HuH-7 (cell line): Measurements from ENCODE around the gene GAL3ST3.
"Not testable (repeated sequence)": the region's sequence is repeated elsewhere in the genome, so short reads cannot be mapped to it uniquely, and the experiment has no call there.

Experiments
- DNase-seq: peaks from one replicate; pipeline ENCODE4 v3.0.0; 2011; ENCODE audit warnings: low spot score

The GAL3ST3 gene

DNA sequence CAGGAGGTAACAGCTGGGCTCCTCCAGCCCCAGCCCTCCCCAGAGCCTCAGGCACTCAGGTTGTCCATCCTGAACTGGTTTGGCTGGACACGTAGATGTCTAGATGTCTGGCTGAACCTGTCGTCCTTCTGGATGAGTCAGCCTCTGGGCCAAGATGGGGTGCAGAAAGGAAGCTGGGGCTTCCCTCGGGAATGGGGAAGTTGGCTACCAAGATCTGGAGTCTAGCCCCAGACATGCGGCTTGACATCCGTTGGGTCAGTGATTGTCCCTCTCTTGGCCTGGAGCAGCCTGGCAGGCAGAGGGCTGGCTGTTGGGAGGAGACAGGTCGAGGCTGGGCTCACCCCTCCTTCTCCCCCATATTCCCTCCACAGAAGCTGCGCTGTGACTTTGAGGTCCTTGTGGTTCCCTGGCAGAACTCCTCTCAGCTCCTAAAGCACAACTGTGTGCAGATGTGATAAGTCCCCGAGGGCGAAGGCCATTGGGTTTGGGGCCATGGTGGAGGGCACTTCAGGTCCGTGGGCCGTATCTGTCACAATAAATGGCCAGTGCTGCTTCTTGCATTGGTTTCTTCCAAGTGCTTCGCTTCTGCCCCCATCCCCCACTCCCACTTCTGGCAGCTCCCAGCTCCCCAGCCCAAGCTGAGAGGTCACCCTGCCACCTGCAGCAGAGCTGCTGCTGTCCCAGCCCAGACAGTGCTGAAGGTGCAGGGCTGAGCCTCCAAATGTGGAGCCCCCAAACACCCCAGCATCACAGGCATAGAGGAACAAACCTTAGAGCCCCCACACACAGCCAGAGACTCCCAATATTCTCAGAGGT, 35.8 kb downstream of the GAL3ST3 start:
- no peak for DNase-seq

DNA sequence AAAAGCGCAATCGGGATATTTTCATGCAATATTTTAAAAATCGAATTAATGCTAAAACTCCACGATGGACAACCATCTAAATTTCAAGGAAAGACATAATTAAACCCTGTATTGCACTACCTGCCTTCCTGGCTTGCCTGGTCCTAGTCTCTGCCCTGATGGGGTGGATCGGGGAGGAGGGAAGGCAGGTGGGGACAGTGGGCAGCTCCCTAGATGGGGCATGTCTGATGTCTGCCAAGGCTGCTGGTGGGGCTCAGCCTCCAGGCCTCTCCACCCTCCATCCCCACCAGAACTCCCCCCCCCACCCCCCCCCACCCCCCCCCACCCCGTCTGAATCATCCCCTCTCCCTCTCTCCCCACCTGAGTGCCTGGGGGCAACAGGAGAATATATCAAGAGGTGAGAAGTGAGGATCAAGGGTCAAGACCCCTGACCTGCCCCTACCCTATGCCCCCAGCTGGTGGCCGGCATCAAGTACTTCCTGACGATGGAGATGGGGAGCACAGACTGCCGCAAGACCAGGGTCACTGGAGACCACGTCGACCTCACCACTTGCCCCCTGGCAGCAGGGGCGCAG, 36.5 kb downstream of the GAL3ST3 start:
- no peak for DNase-seq

GRCh38 chr11:66011785-66012303, 37.1 kb downstream of the GAL3ST3 start, which contains the start of gene CST6:
Gene CST6, plus strand, starts transcription at chr11:66012008. Its CDS starts 37 bp downstream, at chr11:66012045.
- DNase-seq = no peak

DNA sequence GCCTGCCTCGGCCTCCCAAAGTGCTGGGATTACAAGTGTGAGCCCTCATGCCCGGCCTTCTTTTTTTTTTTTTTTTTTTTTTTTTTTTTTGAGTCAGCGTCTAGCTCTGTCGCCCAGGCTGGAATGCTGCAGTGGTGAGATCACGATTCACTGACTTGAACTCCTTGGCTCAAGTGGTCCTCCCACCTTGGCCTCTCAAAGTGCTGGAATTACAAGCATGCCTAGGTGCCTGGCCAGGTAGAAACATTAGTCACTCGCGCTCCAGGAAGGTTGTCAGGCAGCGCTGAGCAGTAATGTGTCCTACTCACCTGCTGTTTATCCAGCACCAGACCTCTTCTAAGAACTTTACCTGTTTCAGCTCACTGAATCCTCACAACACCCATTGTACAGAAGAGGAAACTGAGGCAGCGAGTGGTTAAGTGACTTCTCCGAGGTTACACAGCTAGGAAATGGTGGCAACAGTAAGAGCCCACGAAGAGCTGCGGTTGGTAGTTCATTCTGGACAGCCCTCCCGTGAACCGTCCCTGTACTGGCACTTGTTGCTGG, 37.6 kb downstream of the GAL3ST3 start:
- DNase-seq = no peak

DNA sequence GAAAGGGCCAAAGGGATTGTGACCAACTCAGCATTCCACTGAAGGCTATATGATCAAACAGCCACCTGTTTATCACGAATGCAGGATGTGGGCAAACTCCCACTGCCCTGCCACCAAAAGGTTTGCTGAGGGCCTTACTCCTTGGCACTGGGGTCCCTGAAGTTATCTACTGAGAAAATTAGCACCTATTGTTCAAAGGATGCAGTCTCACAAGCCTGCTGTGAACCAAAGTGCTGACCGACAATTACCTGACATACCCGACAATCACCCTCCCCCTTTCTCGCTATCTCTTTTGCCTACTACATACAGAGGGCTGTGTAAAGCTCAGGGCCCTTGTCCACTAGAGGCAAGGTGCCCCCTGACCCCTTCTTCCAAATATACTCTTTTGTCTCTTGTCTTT, 38.9 kb downstream of the GAL3ST3 start:
- not testable (repeated sequence) for DNase-seq

DNA sequence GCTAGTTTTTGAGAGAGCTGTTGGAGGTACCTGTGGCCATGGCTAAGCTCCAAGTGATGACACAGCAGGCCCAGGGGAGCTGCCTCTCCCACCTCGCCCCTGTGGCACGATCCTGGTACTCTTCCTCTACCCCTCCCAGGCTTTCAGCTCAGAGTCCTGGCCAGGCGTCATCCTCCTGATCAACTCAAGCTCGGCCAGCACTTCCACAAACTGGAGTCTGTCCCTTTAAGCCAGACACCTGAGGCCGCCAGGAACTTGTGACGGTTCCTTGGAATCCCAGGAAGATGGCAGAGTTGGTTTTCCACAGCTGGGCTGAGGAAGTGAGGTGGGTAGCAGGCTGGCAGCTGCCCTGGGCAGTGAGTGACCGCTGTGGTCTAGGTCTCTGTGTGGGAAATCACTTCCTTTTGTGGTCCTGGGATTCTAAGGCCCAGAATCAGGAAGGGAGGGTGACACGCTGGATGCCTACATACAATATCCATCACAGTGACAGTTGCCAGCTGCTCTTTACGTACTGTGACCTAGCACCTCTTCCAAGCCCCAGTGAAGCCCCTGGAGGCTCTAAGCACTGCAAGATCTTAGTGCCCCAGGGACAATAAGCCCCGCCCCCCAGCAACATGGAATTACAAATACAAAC, 40.4 kb downstream of the GAL3ST3 start:
- no peak for DNase-seq

DNA sequence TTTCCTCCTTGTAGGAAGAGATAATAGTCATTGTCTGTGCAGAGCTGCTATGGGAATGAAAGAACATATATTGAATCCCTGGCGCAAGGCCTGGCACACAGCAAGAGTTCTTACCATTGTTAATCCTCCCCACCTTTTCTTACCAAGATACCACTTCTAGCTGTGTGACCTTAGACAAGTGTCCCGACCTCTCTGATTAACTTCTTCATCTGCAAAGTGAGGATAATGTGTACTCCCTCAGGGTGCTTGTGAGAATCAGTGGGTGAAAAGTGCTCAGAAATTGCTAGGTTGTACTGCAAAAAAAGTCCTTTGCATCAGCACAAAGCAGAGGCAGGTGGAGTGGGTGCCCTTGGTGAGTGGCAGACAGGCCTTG, 40.9 kb downstream of the GAL3ST3 start:
- no peak for DNase-seq

DNA sequence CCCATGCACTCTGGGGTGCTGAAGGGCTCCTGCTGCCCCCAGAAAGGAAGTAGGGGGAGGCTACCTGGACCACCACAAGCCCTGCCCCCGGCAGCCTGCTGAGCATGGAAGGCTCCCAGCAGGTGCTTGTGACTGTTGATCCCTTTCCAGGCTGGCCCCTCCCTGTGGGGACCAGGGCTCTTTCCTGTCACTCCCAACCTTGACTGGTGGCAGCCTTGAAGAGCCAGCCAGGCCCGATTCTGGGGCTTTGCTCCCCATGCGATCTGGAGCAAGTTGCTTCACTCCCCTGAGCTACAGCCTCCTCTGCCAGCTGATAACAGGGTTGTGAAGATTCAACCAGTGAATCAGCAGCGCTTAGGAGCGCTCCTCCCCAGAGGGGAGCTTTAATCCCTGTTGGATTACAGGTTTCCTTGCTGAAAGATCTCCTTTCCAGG, 41.7 kb downstream of the GAL3ST3 start:
- DNase-seq = no peak

DNA sequence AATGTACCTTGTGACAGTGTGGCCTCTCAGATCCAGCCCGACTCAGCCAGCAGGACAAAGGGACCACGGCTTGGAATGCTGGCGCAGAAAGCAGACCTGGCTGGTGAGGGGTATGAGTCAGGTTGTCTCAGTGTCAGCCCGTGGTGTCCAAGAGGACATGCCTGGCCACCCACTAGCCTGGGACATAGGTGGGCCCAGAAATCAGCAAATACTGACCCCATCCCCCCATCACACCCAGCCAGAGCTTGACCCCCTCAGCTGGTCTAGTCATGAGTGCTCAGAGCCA, 42.1 kb downstream of the GAL3ST3 start:
- no peak for DNase-seq

DNA sequence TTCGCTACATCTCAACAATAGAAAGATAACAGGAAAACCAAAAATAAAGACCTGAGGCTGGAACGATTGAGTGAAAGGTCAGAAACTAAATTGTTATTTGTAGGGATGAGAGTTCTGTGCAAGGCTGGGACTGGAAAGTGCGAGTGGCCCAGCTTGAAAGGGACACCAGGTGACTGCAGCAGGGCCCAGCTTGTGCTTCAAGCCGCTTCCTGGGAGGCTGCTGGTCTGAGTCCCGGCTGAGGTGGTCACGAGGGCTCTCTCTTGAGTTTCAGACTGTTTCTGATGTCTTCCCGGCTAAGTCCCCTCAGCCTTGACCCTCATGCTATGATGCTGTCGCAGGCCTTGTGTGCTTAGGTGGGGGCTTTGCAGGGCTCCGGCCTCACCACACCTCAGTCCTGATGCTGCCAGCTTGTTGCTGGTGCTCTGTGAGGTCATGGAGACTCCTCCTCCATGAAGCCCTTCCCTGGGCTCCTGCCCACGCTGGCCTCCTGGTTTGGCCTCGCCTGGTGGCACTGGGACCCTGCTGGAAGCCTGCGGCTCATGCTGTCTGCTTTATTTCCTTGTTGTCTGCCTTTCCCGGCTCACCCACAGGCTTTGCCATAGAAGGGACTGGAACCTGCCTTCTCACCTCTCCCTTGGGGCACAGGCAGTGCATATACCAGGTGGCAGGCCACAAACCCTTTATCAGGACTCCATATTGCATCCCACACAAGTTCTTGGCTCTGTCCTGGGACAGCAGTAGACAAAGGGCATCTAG, 42.6 kb downstream of the GAL3ST3 start:
- DNase-seq = no peak

DNA sequence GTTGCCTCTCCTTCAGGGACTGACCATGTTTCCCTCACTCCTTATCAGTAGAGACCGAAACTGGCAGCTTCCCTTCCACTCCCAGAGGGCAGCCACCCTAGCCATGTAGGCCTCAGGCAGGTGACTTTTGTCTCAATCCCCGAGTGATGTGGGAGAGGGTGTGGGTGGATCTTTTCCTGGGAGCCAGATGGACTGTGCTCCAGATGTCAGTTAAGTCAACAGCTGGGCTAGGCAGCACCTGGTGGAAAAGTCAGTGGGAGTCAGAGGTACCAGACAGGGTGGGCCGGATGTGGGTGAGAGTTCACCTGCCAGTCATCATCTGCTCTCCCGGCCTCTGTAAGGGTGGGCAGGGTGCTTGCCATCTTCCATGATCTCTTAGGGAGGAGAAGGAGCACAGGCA, 44.8 kb downstream of the GAL3ST3 start:
- DNase-seq = no peak

GRCh38 chr11:66003291-66003690, 45.7 kb downstream of the GAL3ST3 start:
- DNase-seq = no peak

- DNase-seq = peak; percentile 55
Observed at GRCh38 chr11:66002648-66003225, 46.2 kb downstream of the GAL3ST3 start.

DNA sequence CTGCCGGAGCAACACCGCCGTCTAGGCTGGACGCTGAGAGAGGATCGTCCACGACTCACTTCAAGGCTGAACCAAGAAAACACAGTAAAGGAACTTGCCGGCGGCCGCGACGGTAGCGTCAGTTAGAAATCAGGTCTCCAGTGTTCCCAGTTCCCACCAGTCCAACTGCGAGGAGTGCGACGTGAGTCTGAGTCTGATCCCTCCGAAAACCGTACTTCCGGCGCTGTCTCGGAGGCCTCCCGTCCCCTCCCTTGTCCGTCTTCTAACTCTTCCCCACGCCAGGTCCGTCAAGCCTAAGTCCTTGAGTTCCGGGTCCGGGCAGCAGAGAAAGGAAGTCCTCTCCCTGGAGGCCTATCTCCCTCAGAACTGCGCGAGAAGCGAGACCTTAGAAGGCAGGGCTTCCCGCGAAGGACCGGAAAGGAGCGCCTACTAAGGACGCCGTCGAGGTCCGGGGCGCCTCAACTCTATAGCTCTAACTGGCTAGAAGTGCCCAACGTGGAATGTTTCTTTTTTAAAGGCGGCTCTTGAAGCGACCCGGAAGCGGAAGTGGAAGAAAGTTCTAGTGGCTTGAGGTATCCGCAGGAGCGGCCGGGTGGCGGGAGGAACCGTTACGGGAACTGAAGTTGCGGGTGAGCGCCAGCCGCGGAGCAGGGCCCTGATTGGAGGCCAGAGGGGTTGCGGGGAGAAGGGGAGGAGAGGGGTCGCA, 46.9 kb downstream of the GAL3ST3 start, which contains the start of the genes BANF1 and EIF1AD:
Gene BANF1, plus strand, starts transcription at position 562 of the 706 bp plus-strand sequence. CDS start 748 bp downstream, outside the sequence.
Gene EIF1AD, minus strand, starts transcription at position 216 of the 706 bp plus-strand sequence. CDS start 1,768 bp downstream, outside the sequence.
- DNase-seq = peak; percentile 77

DNA sequence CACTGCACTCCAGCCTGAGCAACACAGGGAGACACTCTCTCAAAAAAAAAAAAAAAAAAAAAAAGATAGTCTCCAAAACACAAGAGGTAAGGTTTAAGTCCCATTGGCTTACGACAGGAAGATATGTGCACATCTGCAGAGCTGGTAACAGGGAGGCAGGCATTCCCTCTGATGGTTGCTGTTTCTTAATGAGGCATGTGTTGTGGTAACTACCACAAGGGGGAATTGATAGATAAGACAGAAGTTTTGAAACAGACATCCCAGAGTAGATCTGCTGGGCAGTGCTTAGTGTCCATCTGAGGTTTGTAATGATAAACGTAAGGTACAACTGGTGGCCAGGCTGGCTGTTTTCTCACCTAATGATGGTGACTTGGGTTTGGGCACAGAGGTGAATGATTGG, 51.7 kb downstream of the GAL3ST3 start:
- no peak for DNase-seq

GRCh38 chr11:65992056-65992455, 56.9 kb downstream of the GAL3ST3 start:
- no peak for DNase-seq
